Gastroesophageal sphincter (tissue), 3 donors: ENCODE measurements around the gene TRIM8.

Experiments
- CTCF ChIP-seq, 4 experiments: fragments of 200-600 bp in 2 of 4; fragments of 450-650 bp in 2 of 4; sonication (generic) in 1 of 4; IDR thresholded peaks; one replicate each; pipeline ENCODE4 v1.5.1; 2017 to 2019; ENCODE audit warnings: antibody characterized with exemption in 4 of 4, mild to moderate bottlenecking in 2 of 4, moderate library complexity in 2 of 4
- EP300 ChIP-seq: sonication (generic); formaldehyde crosslinking; IDR thresholded peaks from one replicate; pipeline ENCODE4 v1.6.1; 2017; ENCODE audit warnings: antibody characterized with exemption, mild to moderate bottlenecking
- POLR2AphosphoS5 ChIP-seq: sonication (generic); formaldehyde crosslinking; IDR thresholded peaks from one replicate; pipeline ENCODE4 v1.6.1; 2017; ENCODE audit warnings: antibody characterized with exemption

GRCh38 chr10:102678842-102679289, 34.6 kb downstream of the TRIM8 start:
- TF ChIP-seq CTCF (IDR thresholded peaks at IDR 0.05) (peak in 2 of 4 experiments; percentile 37 to 68), EP300 (no peak), POLR2AphosphoS5 (no peak)
